ENCODE results near the gene LOXL1.
A peak's percentile ranks its signal among the peaks of the same experiment; 100 is the strongest.

Gene LOXL1

DNA sequence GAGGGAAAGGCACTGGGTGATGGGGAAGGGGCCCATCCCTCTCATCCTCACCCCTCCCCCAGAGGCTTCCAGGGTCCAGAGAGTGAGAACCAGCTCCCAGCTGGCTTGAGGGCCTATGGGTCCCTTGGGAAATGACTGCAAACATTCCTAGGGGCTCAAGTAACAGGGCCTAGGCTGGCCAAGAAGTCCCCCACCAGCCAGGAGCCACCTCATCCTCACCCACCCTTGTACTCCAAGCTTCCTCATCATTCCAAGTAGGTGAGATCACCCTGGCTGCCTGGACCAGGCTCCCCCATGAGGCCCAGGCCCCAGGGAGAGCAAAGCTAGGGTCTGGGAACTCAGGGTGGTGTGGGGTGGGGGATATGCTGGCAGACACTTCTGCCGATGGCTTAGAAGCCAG lies 14.8 kb downstream of the LOXL1 start:
- DNase-seq: no peak

GRCh38 chr15:73941449-73941848 lies 15.2 kb downstream of the LOXL1 start:
- DNase-seq: no peak

- no peak for DNase-seq
Measured at GRCh38 chr15:73941871-73942635, 15.8 kb downstream of the LOXL1 start.

- DNase-seq: no peak
Measured at GRCh38 chr15:73942751-73943270, 16.5 kb downstream of the LOXL1 start.

DNA sequence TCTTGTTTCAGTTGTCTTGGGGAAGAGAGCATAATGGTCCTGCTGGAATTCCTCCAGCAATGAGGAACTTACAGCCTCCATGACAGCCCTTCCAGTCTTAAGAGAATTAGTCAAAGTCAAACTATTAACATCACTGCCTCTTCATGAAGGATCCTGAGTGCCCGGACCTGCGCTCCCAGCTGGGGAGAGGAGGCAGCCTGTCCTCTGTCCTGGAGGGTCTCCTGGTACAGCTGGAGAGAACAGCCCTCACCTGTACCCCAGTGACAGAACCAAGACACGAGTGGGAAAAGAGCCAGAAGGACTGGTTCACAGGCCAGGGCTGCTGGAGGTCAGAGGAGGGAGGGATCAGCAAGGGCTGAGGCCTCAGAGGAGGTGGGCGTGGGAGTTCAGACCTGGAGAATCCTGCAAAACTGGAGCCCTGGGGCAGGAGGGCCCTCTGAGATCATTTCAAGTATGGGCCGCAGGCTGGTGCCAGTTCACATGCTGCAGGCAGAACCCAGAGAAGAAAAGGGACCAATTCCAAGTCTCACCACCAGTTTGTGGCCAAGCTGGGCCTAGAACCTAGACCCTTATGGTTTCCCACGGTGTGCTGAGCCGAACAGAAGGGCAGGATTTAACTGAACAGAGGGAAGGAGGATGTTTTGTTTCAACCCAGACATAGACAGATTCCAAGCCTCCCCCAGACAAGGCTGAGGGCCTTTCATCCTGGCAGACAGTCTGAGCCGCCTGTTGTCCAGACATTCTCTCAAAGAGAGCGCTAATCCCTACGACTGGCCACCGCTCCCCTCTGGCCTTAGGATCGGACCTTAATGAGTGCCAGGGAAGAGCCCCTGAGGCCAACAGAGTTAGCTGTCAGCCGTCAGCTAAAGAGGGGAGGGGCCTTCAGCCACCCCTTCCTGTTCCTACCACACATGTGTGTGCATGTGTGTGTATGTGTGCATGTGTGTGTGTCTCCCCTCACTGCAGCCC lies 18.2 kb downstream of the LOXL1 start:
- no peak for DNase-seq

DNA sequence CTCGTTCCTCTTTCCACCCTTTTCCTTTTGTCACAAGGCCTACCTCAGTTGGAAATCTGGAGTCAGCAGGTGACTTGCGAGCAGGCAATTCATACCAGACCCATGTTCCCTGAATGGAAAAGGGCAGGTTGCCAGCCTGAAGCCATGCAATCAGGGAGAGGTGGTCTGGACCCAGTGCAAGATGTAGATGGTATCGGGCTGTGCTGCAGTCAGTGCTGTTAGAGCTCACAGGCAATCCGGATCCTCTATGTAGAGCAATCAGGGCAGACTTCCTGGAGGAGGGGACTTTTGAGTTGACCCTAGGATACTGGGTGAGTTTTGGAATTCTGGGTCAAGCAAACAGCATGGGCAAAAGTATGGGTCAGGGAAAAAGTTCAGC lies 18.9 kb downstream of the LOXL1 start:
- DNase-seq: no peak

DNA sequence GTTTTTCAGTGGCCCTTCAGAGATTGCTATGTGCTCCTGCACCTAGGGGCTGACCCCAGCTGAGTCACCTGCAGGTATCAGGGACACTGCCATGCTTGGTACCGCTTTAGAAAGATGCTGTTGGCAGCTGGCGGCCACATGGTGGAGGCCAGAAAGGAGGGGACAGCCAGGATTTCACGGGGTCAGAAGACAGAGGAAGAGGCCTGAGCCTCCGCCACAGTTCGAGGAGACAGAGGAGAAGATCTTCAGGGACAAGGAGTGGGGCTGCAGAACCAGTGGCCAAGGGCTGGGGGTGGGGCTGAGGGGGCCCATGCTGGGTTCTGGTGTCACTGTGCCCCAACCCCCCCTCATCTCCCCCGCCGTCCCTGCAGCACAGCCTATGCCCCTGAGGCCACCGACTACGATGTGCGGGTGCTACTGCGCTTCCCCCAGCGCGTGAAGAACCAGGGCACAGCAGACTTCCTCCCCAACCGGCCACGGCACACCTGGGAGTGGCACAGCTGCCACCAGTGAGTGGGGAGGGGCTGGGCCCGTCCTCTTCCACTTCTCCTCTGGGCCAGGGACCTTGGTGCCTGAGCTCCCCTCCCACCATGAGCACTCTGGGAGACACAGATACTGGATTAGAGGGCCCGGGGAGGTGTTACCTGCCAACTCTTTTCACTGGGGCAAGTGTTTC lies 19.9 kb downstream of the LOXL1 start:
- DNase-seq: no peak

- no peak for DNase-seq
Measured at GRCh38 chr15:73946795-73947370, 20.6 kb downstream of the LOXL1 start.

- no peak for DNase-seq
Measured at GRCh38 chr15:73947651-73948050, 21.4 kb downstream of the LOXL1 start.

- no peak for DNase-seq
Measured at GRCh38 chr15:73948396-73948795, 22.1 kb downstream of the LOXL1 start.

- DNase-seq: no peak
Measured at GRCh38 chr15:73948982-73949381, 22.7 kb downstream of the LOXL1 start.

GRCh38 chr15:73949496-73949895 lies 23.2 kb downstream of the LOXL1 start:
- DNase-seq: no peak

GRCh38 chr15:73950479-73950830 lies 24.2 kb downstream of the LOXL1 start:
- DNase-seq: no peak

DNA sequence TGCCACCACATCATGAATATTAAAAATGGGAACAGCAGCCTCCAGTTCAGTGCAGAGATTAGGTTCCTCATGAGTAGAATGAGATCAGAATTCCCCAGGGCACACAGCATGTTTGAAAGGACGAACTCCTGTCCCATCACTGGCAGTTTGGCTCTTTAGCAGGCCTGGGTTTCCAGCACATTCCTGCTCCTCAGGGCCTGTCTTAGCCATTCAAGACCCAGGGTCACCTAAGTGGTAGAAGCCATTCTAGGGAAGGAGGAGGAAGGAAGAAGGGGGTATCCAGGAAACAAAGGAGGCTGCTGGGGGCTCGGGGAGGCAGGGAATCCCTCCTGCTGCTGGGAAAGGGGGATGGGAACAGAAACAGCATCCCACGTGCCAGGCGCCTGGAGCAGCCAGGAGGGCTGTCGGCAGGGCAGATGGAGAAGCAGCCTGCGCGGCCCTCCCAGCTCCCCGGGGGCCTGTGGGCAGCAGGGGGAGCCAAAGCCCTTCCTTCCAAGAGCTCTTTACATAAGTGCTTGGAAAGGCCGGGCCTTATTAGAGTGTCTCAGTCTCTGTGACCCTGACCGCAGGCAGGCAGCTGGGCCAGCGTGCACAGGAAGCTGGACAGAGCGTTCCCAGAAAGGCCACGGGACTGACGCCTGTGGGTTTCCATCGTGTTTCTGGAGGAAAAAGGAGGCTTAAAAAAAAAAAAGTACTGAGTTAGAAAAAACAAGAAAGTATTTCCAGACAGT lies 24.7 kb downstream of the LOXL1 start:
- peak; percentile 75 for DNase-seq

DNA sequence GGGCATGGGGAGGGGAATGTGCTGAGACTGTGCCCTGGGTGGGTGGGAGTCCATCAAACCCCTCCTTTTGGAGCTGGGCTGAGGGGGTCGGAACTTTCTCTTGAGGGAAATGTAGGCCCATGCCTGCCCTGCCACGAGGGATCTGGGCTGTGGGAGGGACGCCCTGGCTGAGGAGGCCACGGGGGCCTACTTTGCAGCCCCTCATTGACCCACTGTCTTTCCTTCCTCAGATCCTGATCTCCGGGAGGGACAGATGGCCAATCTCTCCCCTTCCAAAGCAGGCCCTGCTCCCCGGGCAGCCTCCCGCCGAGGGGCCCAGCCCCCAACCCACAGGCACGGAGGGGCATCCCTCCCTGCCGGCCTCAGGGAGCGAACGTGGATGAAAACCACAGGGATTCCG lies 25.3 kb downstream of the LOXL1 start:
- no peak for DNase-seq

- DNase-seq: no peak
Measured at GRCh38 chr15:73952171-73952912, 26.1 kb downstream of the LOXL1 start.

DNA sequence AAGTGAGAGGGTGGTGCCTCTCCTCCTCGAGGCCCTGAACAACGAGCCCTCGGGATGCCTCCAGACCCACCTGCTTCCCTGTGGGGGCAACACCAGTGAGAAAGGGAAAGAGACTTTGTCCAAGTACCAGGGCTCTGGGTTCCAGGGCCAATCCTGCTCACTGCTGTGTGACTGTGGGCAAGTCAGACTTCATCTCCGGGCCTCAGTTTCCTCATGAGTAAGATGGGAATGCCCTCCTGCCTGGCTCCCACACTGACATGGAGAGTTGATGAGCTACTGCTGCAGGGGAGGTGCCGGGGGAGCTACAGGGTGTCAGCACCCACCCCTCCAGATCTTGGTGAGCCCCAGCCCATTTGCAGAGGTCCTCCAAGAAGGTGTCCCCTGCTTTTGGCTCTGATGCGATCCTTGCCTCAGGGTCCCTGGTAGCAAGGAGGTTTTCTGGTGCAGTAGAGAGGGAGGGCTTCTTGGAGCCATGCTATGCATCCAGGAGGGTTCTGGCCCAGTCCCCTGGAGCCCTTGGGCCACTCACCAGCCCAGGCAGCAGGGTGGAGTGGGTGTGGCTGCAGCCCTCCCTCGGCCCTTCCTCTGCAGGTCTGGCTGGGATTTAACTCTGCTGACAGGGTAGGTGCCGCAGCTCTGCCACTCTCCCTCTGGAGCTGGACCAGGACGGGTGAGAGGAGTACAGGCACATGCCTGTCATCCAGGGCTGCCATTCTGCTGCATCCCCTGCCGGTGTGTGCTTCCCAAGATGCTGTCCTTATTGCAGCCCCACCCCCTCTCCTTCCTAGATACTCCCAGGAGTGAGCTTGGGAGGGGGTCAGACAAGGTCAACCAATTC lies 26.9 kb downstream of the LOXL1 start:
- DNase-seq: no peak

- DNase-seq: no peak
Measured at GRCh38 chr15:73954188-73955145, 28.2 kb downstream of the LOXL1 start.

GRCh38 chr15:73955326-73955725 lies 29.1 kb downstream of the LOXL1 start:
- no peak for DNase-seq

Measured in activated CD8-positive, alpha-beta memory T cell treated with anti-CD3 and anti-CD28 coated beads, Interleukin-2, amount 50 U/mL, for 4 hours (primary cell).